CD4-positive, CD25-positive, alpha-beta regulatory T cell (primary cell): ENCODE results near the gene LBP. TPM values are rescaled to one million over a fixed set of nuclear protein-coding genes. Genes with fewer than 3 reads are reported as not detected.
"Not testable (repeated sequence)": the region's sequence is repeated elsewhere in the genome, so short reads cannot be mapped to it uniquely, and the experiment has no call there.

ENCODE experiments used
- ATAC-seq, 2 donors: fragments of 150-1000 bp; cut with Tn5 transposase; one replicate each; pipeline ENCODE4 v1.10.0; 2021; ENCODE audit warnings: low read depth in 2 of 2, moderate number of reproducible peaks in 2 of 2, moderate library complexity in 1 of 2
- DNase-seq, 3 donors: peaks; one replicate each; pipeline versions ENCODE4 v3.0.0 to v3.0.0-alpha.2; 2012 to 2022; ENCODE audit warnings: mixed read lengths in 1 of 3
- H3K27ac ChIP-seq: one replicate; pipeline ENCODE4 v1.7.0; 2013; ENCODE audit warnings: mild to moderate bottlenecking, low read length; ENCODE audit not compliant: insufficient read depth, poor library complexity, severe bottlenecking
- H3K27me3 ChIP-seq: one replicate; pipeline ENCODE4 v1.7.0; 2013; ENCODE audit warnings: low read length; ENCODE audit not compliant: control insufficient read depth, insufficient read depth
- H3K36me3 ChIP-seq: one replicate; pipeline ENCODE4 v1.7.0; 2013; ENCODE audit warnings: mild to moderate bottlenecking, low read length, moderate library complexity; ENCODE audit not compliant: control insufficient read depth, insufficient read depth
- H3K4me1 ChIP-seq: 2 replicates; pipeline ENCODE4 v1.7.0; 2013; ENCODE audit warnings: mild to moderate bottlenecking, low read length; ENCODE audit not compliant: insufficient read depth, control insufficient read depth, poor library complexity, severe bottlenecking
- H3K4me3 ChIP-seq: one replicate; pipeline ENCODE4 v1.7.0; 2013; ENCODE audit warnings: low read depth, mild to moderate bottlenecking, low read length, moderate library complexity
- H3K9me3 ChIP-seq, 2 experiments: 1 replicate in 1 of 2; 2 replicates in 1 of 2; pipeline ENCODE4 v1.7.0; 2013; ENCODE audit warnings: low read length in 2 of 2, mild to moderate bottlenecking in 1 of 2, moderate library complexity in 1 of 2; ENCODE audit not compliant: control insufficient read depth in 2 of 2
- H3K27ac Mint-ChIP-seq, 3 donors: one replicate each; pipeline ENCODE4 v1.8.0; 2020 to 2022; ENCODE audit warnings: mild to moderate bottlenecking in 3 of 3, mixed read lengths in 3 of 3, moderate library complexity in 2 of 3
- H3K27me3 Mint-ChIP-seq: one replicate; pipeline ENCODE4 v1.8.0; 2022; ENCODE audit warnings: mild to moderate bottlenecking, mixed read lengths
- H3K36me3 Mint-ChIP-seq: one replicate; pipeline ENCODE4 v1.8.0; 2020; ENCODE audit warnings: mixed read lengths
- H3K4me1 Mint-ChIP-seq, 4 donors: one replicate each; pipeline ENCODE4 v1.8.0; 2020 to 2022; ENCODE audit warnings: mixed read lengths in 4 of 4, mild to moderate bottlenecking in 1 of 4
- H3K4me3 Mint-ChIP-seq, 4 donors: one replicate each; pipeline ENCODE4 v1.8.0; 2020 to 2022; ENCODE audit warnings: mild to moderate bottlenecking in 4 of 4, mixed read lengths in 4 of 4, moderate library complexity in 3 of 4
- H3K9me3 Mint-ChIP-seq, 7 donors: one replicate each; pipeline ENCODE4 v1.8.0; 2020 to 2022; ENCODE audit warnings: mixed read lengths in 7 of 7, mild to moderate bottlenecking in 3 of 7, moderate library complexity in 2 of 7
- polyA plus RNA-seq, 4 donors: library from polyadenylated mRNA; unstranded; fragments of 300-500 nt; fragmentation: Illumina TruSeq; gene quantifications; one replicate each; pipeline ENCODE4 v1.2.3, GENCODE V29; 2021
- total RNA-seq: library from RNA; stranded (reverse); gene quantifications from one replicate; pipeline ENCODE4 v1.2.3, GENCODE V29; 2022

LBP gene
- total and polyA plus RNA-seq, 5 donors from 2014 or later, result not detected

- Histone ChIP-seq H3K36me3 (no peaks in the 10 kb centered on the region), H3K27me3 (no peaks in the 10 kb centered on the region), H3K4me1 (no peaks in the 10 kb centered on the region), H3K9me3 (peaks cover 5 to 14% of the 10 kb centered on the region in 2 experiments), H3K4me3 (no peak overlapping the region), H3K27ac (no peak overlapping the region)
- DNase-seq (no peak), ATAC-seq (no peak)
- Mint-ChIP-seq H3K27ac (no peak overlapping the region), H3K4me1 (no peaks in the 10 kb centered on the region), H3K36me3 (peaks cover 4% of the 10 kb centered on the region), H3K4me3 (no peak overlapping the region), H3K27me3 (peaks cover 15% of the 10 kb centered on the region), H3K9me3 (peaks cover 0 to 7% (median 4%) of the 10 kb centered on the region in 7 donors)
These were observed 12.3 kb upstream of the LBP start for GRCh38 chr20:38334016-38334415.

DNA sequence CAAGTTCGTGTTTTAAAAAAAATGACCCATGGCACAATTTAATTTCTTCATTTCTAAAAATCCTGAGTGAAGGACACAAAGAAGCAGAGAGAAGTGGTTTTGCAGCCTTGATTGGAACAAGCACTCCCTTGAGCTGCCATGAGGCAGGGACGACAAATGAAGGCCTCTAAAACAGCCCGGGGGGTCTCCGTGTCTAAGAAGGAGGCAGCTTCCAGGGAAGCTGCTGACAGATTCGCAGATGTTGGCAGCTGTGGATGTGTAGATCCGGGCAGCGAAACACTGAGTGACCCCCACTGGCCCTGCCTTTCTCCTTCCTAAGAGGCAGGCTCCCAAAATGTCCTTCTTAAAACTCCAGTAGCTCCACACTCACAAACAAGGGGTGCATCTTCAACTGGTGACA is 9.6 kb upstream of the LBP start:
- H3K4me3 Mint-ChIP-seq, result no peak overlapping the region
- no peak for ATAC-seq
- DNase-seq, result no peak
- peaks cover 0 to 7% (median 4%) of the 10 kb centered on the region in 7 donors for H3K9me3 Mint-ChIP-seq
- Histone ChIP-seq H3K4me3 (no peak overlapping the region), H3K9me3 (peaks cover 5 to 14% of the 10 kb centered on the region in 2 experiments), H3K27me3 (no peaks in the 10 kb centered on the region), H3K36me3 (no peaks in the 10 kb centered on the region), H3K27ac (no peak overlapping the region), H3K4me1 (no peaks in the 10 kb centered on the region)
- peaks cover 20% of the 10 kb centered on the region for H3K27me3 Mint-ChIP-seq
- H3K27ac Mint-ChIP-seq, result no peak overlapping the region
- H3K36me3 Mint-ChIP-seq, result peaks cover 4% of the 10 kb centered on the region
- no peaks in the 10 kb centered on the region for H3K4me1 Mint-ChIP-seq

GRCh38 chr20:38337561-38338140 is 8.6 kb upstream of the LBP start:
- Mint-ChIP-seq H3K9me3 (peaks cover 0 to 7% (median 2%) of the 10 kb centered on the region in 7 donors), H3K4me1 (no peaks in the 10 kb centered on the region), H3K27ac (no peak overlapping the region), H3K4me3 (peak overlapping the region in 1 of 4 donors; percentile 51), H3K27me3 (peaks cover 20% of the 10 kb centered on the region), H3K36me3 (peaks cover 4% of the 10 kb centered on the region)
- Histone ChIP-seq H3K36me3 (no peaks in the 10 kb centered on the region), H3K9me3 (peaks cover 5 to 14% of the 10 kb centered on the region in 2 experiments), H3K4me3 (no peak overlapping the region), H3K27me3 (no peaks in the 10 kb centered on the region), H3K27ac (no peak overlapping the region), H3K4me1 (no peaks in the 10 kb centered on the region)
- no peak for ATAC-seq
- DNase-seq, result no peak

DNA sequence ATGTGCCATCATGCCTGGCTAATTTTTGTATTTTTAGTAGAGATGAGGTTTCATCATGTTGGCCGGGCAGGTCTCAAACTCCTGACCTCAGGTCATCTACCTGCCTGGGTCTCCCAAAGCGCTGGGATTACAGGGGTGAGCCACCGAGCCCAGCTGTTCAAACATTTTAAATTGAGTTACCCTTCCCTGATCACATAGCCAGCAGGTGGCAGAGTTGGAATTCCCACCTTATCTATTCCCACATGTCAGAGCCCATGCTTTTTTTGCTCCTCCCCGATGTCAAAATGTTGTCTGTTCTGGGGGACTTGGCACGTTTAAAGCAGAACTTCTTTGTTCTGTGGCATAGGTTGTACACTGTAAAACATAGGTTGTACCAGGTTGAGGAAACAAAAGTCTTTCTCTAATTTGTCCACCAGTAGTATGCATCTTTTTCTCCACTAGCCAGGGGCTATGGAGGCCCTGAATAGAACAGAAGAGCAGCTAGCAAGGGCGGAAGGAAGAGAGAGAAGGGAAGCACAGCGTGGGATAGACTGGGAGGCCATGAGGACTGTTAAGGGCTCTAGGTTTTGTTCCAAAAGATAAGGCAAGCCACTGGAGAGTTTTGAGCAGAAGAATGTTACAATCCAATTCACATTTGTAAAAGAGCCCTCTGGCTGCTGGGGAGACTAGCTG is 7.3 kb upstream of the LBP start:
- DNase-seq, result no peak
- peaks cover 4% of the 10 kb centered on the region for H3K36me3 Mint-ChIP-seq
- Histone ChIP-seq H3K27me3 (no peaks in the 10 kb centered on the region), H3K9me3 (peaks cover 5 to 14% of the 10 kb centered on the region in 2 experiments), H3K36me3 (no peaks in the 10 kb centered on the region), H3K4me1 (no peaks in the 10 kb centered on the region), H3K4me3 (no peak overlapping the region), H3K27ac (no peak overlapping the region)
- H3K9me3 Mint-ChIP-seq, result peaks cover 0 to 7% (median 2%) of the 10 kb centered on the region in 7 donors
- ATAC-seq, result no peak
- peaks cover 20% of the 10 kb centered on the region for H3K27me3 Mint-ChIP-seq
- no peak overlapping the region for H3K27ac Mint-ChIP-seq
- H3K4me1 Mint-ChIP-seq, result no peaks in the 10 kb centered on the region
- no peak overlapping the region for H3K4me3 Mint-ChIP-seq

- not testable (repeated sequence) for H3K36me3 Mint-ChIP-seq, H3K4me3 Mint-ChIP-seq, H3K4me1 ChIP-seq, H3K36me3 ChIP-seq, H3K27ac Mint-ChIP-seq, H3K27ac ChIP-seq, H3K27me3 ChIP-seq, DNase-seq, ATAC-seq, H3K4me3 ChIP-seq, H3K4me1 Mint-ChIP-seq, H3K9me3 Mint-ChIP-seq
- H3K27me3 Mint-ChIP-seq, result peaks cover 20% of the 10 kb centered on the region
- peaks cover 5 to 14% of the 10 kb centered on the region in 2 experiments for H3K9me3 ChIP-seq
These were observed 6.8 kb upstream of the LBP start for GRCh38 chr20:38339521-38339896.

- H3K27ac ChIP-seq, result no peak overlapping the region
These were observed 6.3 kb upstream of the LBP start for GRCh38 chr20:38339997-38340396.

DNA sequence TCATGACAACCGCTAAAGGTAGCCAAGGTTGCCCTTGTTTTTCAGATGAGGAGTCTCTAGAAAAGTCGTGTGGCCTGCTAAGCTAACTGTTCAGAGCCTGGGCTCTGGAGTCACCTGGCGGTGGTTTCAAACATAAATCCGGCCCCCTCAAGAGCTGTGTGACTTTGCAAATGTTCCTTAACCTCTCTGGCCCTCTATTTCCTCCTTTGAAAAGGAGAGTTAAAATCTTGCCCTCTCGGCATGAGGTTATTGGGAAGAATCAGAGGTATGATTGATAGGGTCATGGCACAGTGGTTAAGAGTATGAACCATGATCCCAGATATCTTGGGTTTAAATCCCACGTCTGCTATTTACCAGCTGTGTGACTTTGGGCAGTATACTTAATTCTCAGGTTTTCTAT is 5.6 kb upstream of the LBP start:
- H3K27me3 Mint-ChIP-seq, result peaks cover 20% of the 10 kb centered on the region
- Histone ChIP-seq H3K36me3 (no peaks in the 10 kb centered on the region), H3K4me1 (no peaks in the 10 kb centered on the region), H3K4me3 (no peak overlapping the region), H3K27ac (no peak overlapping the region), H3K27me3 (no peaks in the 10 kb centered on the region), H3K9me3 (peaks cover 5 to 14% of the 10 kb centered on the region in 2 experiments)
- H3K27ac Mint-ChIP-seq, result no peak overlapping the region
- no peak for ATAC-seq
- peaks cover 4% of the 10 kb centered on the region for H3K36me3 Mint-ChIP-seq
- no peaks in the 10 kb centered on the region for H3K4me1 Mint-ChIP-seq
- peaks cover 0 to 7% (median 2%) of the 10 kb centered on the region in 7 donors for H3K9me3 Mint-ChIP-seq
- H3K4me3 Mint-ChIP-seq, result no peak overlapping the region
- no peak for DNase-seq

More at GRCh38 chr20:38339997-38340396, 6.3 kb upstream of the LBP start:
- DNase-seq (no peak), ATAC-seq (no peak)
- Histone ChIP-seq H3K9me3 (peaks cover 5 to 14% of the 10 kb centered on the region in 2 experiments), H3K27me3 (no peaks in the 10 kb centered on the region), H3K36me3 (no peaks in the 10 kb centered on the region), H3K4me1 (no peaks in the 10 kb centered on the region), H3K4me3 (no peak overlapping the region)
- no peak overlapping the region for H3K4me3 Mint-ChIP-seq
- peaks cover 20% of the 10 kb centered on the region for H3K27me3 Mint-ChIP-seq
- H3K9me3 Mint-ChIP-seq, result peaks cover 0 to 7% (median 2%) of the 10 kb centered on the region in 7 donors
- peaks cover 4% of the 10 kb centered on the region for H3K36me3 Mint-ChIP-seq
- no peaks in the 10 kb centered on the region for H3K4me1 Mint-ChIP-seq
- H3K27ac Mint-ChIP-seq, result no peak overlapping the region

DNA sequence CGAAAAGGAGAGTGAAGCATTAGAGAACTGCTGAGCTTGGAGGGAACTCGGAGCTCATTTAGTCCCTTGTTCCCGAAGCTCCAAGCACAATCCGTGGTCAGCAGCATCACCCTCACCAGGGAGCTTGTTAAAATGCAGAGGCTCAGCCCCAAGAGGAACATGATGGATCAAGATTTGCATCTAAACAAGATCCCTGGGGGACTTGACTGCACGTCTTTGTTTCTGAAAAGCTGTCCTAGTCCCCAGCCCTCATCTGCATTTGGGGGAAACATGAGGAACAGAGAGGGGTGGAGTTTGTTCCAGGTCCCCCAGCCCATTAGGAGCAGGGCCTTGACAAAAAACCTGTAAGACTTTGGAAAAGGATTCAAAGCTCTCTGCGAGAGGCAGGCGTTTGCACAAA is 4.1 kb upstream of the LBP start:
- no peaks in the 10 kb centered on the region for H3K4me1 ChIP-seq
- H3K4me3 Mint-ChIP-seq, result no peak overlapping the region
- H3K36me3 ChIP-seq, result no peaks in the 10 kb centered on the region
- peaks cover 0 to 7% (median 2%) of the 10 kb centered on the region in 7 donors for H3K9me3 Mint-ChIP-seq
- peaks cover 10% of the 10 kb centered on the region for H3K27me3 Mint-ChIP-seq
- no peak overlapping the region for H3K27ac ChIP-seq
- peaks cover 5 to 14% of the 10 kb centered on the region in 2 experiments for H3K9me3 ChIP-seq
- no peak overlapping the region for H3K4me3 ChIP-seq
- H3K27me3 ChIP-seq, result no peaks in the 10 kb centered on the region
- peaks cover 4% of the 10 kb centered on the region for H3K36me3 Mint-ChIP-seq
- H3K4me1 Mint-ChIP-seq, result no peaks in the 10 kb centered on the region
- ATAC-seq, result no peak
- DNase-seq, result no peak
- no peak overlapping the region for H3K27ac Mint-ChIP-seq
